CD4-positive, alpha-beta T cell treated with Interferon gamma for 1 hour (primary cell): Measurements from ENCODE around the gene IL21.
"Not testable (repeated sequence)": the region's sequence is repeated elsewhere in the genome, so short reads cannot be mapped to it uniquely, and the experiment has no call there.

Experiments
- DNase-seq: peaks from one replicate; pipeline ENCODE4 v3.0.0-alpha.2; 2020

IL21 gene

DNA sequence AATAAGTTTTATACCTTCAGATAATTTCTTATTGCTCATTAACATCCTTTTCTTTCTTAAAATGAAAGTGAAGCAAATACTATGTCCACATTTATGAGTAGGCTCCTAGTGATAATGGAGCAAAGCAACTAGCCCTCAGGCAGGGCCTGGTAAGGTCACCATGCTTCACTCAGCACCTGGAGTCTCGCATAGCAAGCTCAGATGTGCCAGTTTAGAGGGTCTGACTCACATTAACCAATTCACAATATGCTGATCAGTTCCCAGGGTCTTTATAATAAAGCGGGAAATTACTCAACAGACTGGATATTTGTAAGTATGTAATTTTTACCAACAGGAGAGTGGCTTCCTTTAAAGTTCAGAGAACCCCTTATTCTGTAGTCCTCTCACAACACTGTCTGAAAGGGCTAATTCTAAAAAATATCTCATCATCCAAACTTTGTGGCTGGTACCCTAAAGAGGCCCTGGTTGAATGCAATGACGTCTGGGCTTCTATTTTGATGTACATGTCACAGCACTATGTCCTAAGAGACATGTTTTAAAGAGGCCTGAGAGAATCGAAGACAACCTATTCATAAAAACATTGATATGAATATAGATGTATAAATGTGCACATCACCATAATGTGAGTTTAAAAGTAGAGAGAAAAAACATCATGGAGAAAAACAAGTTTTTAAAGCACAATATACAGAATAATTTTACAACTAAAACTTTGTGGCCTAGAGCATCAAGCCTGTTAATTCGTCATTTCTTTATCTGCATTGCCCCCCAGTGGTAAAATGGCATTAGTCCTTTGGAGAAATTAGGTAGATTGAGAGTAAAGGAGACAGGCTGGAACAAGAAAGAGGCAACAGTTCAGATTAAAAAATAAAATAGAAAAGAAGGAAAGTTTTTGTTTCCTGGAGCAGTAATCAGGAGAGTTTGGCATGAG is 44.3 kb downstream of the IL21 start:
- no peak for DNase-seq

DNA sequence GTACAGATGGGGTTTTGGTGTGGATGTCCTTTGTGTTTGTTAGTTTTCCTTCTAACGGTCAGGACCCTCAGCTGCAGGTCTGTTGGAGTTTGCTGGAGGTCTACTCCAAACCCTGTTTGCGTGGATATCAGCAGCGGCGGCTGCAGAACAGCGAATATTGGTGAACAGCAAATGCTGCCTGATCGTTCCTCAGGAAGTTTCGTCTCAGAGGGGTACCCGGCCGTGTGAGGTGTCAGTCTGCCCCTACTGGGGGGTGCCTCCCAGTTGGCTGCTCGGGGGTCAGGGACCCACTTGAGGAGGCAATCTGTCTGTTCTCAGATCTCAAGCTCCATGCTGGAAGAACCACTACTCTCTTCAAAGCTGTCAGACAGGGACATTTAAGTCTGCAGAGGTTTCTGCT is 46.5 kb downstream of the IL21 start:
- DNase-seq: not testable (repeated sequence)

DNA sequence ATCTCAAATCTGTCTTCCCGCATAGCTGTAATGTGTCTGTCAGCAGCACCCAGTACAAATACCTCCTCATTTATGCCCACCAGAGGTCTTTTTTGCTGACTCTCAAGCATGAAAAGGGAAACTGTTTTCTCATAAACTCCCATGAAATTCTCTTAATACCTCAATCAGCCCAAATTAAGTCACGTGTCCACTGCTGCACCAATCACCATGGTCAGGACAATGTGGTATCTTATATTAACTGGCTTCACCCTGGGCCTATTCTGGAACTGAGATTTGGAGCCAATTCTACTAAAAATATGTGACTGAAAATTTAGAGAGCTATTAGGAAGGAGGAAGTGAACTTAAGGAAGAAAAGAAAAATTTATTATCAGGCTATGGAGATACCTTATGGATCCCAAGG is 58.4 kb downstream of the IL21 start:
- no peak for DNase-seq
